HL-60 (cell line): ENCODE measurements around the gene ACAD11.

Source experiments
- DNase-seq, 2 experiments: peaks; one replicate each; pipeline ENCODE4 v3.0.0-alpha.2; 2010 to 2020; ENCODE audit warnings: low read depth in 1 of 2, low spot score in 1 of 2
- H3K27ac ChIP-seq: fragments of 250-450 bp; sonication (Bioruptor Pico); replicated peaks from 2 replicates; pipeline ENCODE4 v1.5.1; 2020; ENCODE audit warnings: mild to moderate bottlenecking, moderate library complexity
- H3K27me3 ChIP-seq: fragments of 250-450 bp; sonication (Bioruptor Pico); 2 replicates; pipeline ENCODE4 v1.5.1; 2021; ENCODE audit warnings: mild to moderate bottlenecking, moderate library complexity; ENCODE audit not compliant: insufficient read depth, poor library complexity, severe bottlenecking
- H3K4me3 ChIP-seq: replicated peaks from 2 replicates; pipeline ENCODE4 v1.5.1; 2011; ENCODE audit warnings: mild to moderate bottlenecking, control low read depth, low read length; ENCODE audit not compliant: insufficient read depth
- CTCF ChIP-seq: IDR thresholded peaks from one replicate; pipeline ENCODE4 v1.5.1; 2011; ENCODE audit warnings: low read length, control low read depth, inconsistent platforms; ENCODE audit not compliant: insufficient read depth
- GABPA ChIP-seq: IDR thresholded peaks from 2 replicates; pipeline ENCODE4 v1.6.1; 2012; ENCODE audit warnings: low read depth
- POLR2AphosphoS5 ChIP-seq: IDR thresholded peaks from 2 replicates; pipeline ENCODE4 v1.6.1; 2012; ENCODE audit warnings: low read depth
- SPI1 ChIP-seq: IDR thresholded peaks from 2 replicates; pipeline ENCODE4 v1.6.1; 2012; ENCODE audit warnings: low read depth, mild to moderate bottlenecking, borderline replicate concordance
- long read RNA-seq: library from polyadenylated mRNA; unstranded; transcript quantifications from one replicate; pipeline ENCODE4 v2.0.0, GENCODE V29; 2020
- TF ChIP-seq, protein P1 (sequence below): IDR thresholded peaks from 2 replicates; pipeline ENCODE4 v1.6.1; 2012; ENCODE audit warnings: low read depth; ENCODE audit not compliant: insufficient replicate concordance

Gene ACAD11, protein sequence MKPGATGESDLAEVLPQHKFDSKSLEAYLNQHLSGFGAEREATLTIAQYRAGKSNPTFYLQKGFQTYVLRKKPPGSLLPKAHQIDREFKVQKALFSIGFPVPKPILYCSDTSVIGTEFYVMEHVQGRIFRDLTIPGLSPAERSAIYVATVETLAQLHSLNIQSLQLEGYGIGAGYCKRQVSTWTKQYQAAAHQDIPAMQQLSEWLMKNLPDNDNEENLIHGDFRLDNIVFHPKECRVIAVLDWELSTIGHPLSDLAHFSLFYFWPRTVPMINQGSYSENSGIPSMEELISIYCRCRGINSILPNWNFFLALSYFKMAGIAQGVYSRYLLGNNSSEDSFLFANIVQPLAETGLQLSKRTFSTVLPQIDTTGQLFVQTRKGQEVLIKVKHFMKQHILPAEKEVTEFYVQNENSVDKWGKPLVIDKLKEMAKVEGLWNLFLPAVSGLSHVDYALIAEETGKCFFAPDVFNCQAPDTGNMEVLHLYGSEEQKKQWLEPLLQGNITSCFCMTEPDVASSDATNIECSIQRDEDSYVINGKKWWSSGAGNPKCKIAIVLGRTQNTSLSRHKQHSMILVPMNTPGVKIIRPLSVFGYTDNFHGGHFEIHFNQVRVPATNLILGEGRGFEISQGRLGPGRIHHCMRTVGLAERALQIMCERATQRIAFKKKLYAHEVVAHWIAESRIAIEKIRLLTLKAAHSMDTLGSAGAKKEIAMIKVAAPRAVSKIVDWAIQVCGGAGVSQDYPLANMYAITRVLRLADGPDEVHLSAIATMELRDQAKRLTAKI
- long read RNA-seq, full-length matches to known transcripts: 89 of 119 reads
- long read RNA-seq, partial matches to known transcripts: 3 of 119 reads
- long read RNA-seq, other reads (novel, unspliced or antisense): 27 of 119 reads

DNA sequence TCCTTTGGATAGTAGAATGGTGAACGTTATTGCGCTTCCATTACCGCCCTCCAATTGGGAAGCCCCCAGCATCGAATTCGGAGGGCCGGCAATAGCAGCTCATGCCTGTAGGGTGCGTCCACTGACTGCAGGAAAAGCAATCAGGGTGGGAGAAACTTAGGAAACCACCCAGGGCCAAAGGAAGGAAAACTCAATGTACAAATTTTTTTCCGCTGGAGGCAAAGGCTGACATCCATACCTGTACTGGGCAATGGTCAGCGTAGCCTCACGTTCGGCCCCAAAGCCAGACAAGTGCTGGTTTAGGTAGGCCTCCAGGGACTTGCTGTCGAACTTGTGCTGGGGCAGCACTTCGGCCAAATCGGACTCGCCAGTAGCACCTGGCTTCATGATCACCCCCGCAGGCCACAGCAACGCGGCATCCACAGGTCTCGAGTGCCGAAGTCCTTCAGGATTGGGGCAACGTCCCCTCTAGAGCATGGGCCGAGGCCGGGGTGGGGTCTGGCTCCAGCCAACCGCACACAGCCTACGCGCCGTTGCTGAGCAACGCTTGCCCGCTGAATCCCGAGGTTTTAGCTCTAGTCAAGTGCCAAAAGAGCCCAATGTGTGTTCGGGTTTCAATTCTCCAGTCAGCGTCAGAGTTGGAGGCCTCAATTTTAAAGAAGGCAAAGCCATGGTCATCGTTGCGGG, at the start of gene ACAD11:
Gene ACAD11 (minus strand): TSS at position 445 of the 687 bp plus-strand sequence. CDS start 58 bp downstream, at position 387.
- peak within 1 kb of the TSS; percentile 98 for H3K27ac ChIP-seq
- H3K4me3 ChIP-seq: peak within 1 kb of the TSS; percentile 95
- TF ChIP-seq CTCF: peak; percentile 38
- no peak for TF ChIP-seq POLR2AphosphoS5
- H3K27me3 ChIP-seq: no peaks in the 10 kb centered on the region
- DNase-seq: peak; percentile 21 to 64

GRCh38 chr3:132703733-132704132, 44.1 kb upstream of the ACAD11 start:
- no peak for TF ChIP-seq GABPA
- no peak for TF ChIP-seq POLR2AphosphoS5
- TF ChIP-seq, protein P1, sequence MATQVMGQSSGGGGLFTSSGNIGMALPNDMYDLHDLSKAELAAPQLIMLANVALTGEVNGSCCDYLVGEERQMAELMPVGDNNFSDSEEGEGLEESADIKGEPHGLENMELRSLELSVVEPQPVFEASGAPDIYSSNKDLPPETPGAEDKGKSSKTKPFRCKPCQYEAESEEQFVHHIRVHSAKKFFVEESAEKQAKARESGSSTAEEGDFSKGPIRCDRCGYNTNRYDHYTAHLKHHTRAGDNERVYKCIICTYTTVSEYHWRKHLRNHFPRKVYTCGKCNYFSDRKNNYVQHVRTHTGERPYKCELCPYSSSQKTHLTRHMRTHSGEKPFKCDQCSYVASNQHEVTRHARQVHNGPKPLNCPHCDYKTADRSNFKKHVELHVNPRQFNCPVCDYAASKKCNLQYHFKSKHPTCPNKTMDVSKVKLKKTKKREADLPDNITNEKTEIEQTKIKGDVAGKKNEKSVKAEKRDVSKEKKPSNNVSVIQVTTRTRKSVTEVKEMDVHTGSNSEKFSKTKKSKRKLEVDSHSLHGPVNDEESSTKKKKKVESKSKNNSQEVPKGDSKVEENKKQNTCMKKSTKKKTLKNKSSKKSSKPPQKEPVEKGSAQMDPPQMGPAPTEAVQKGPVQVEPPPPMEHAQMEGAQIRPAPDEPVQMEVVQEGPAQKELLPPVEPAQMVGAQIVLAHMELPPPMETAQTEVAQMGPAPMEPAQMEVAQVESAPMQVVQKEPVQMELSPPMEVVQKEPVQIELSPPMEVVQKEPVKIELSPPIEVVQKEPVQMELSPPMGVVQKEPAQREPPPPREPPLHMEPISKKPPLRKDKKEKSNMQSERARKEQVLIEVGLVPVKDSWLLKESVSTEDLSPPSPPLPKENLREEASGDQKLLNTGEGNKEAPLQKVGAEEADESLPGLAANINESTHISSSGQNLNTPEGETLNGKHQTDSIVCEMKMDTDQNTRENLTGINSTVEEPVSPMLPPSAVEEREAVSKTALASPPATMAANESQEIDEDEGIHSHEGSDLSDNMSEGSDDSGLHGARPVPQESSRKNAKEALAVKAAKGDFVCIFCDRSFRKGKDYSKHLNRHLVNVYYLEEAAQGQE: no peak
- no peak for DNase-seq
- Histone ChIP-seq H3K27ac (no peak overlapping the region), H3K27me3 (no peaks in the 10 kb centered on the region), H3K4me3 (no peak overlapping the region)

DNA sequence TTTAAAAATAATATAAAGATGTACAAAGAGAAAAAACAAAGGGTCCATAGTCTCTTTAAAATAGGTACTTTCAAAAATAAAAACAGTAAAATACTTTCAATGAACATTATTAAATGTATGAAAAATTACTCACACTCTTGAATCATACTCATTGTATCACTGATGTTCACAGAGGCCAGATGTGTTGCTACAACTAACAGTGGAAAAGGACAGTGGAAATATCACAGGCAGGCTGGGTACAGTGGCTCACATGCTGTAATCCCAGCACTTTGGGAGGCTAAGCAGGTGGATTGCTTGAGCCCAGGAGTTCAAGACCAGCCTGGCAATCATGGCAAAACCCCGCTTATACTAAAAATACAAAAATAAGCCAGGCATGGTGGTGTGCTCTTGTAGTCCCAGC, 35.8 kb upstream of the ACAD11 start:
- no peak overlapping the region for H3K4me3 ChIP-seq
- no peak overlapping the region for H3K27ac ChIP-seq
- TF ChIP-seq CTCF (no peak), GABPA (no peak)

GRCh38 chr3:132694991-132695390, 35.4 kb upstream of the ACAD11 start:
- H3K27ac ChIP-seq: no peak overlapping the region
- H3K27me3 ChIP-seq: no peaks in the 10 kb centered on the region
- TF ChIP-seq CTCF (no peak), SPI1 (no peak), GABPA (no peak), POLR2AphosphoS5 (no peak)
- TF ChIP-seq, protein P1: no peak
- DNase-seq: no peak
- H3K4me3 ChIP-seq: no peak overlapping the region

More for the DNA sequence above, 35.8 kb upstream of the ACAD11 start:
- no peaks in the 10 kb centered on the region for H3K27me3 ChIP-seq
- no peak for DNase-seq
